ENCODE results near the gene FBXL7. TPM values are rescaled to one million over a fixed set of nuclear protein-coding genes. Genes with fewer than 3 reads are reported as not detected.

FBXL7 gene
- polyA plus RNA-seq, 3 donors: not detected

GRCh38 chr5:15693382-15693728, 193.4 kb downstream of the FBXL7 start:
- 80% methylated on average over 5 of the region's 6 CpGs for WGBS (ENCODE audit: insufficient coverage)
- Mint-ChIP-seq H3K27ac (no peak overlapping the region), H3K36me3 (no peaks in the 10 kb centered on the region), H3K9me3 (peaks cover 3 to 20% (median 8%) of the 10 kb centered on the region in 7 donors), H3K4me3 (no peak overlapping the region), H3K27me3 (ENCODE audit: low read depth in 3 of 3) (no peaks in the 10 kb centered on the region), H3K4me1 (no peaks in the 10 kb centered on the region)
- H3K9me3 ChIP-seq (replicated peaks in 1 of 2; ENCODE audit: control insufficient read depth in 1 of 2, insufficient read depth in 1 of 2, low read length in 2 of 2): peaks cover 34 to 43% of the 10 kb centered on the region in 2 donors
- no peak overlapping the region for H3K4me3 ChIP-seq (replicated peaks in 1 of 3; ENCODE audit: low read depth in 2 of 3, low read length in 3 of 3)
- no peaks in the 10 kb centered on the region for H3K27me3 ChIP-seq (ENCODE audit: control insufficient read depth in 2 of 2, insufficient read depth in 2 of 2, low read length in 2 of 2)
- no peak overlapping the region for H3K27ac ChIP-seq (ENCODE audit: low read depth in 1 of 2, low read length in 2 of 2)
- H3K36me3 ChIP-seq (replicated peaks in 1 of 2; ENCODE audit: control insufficient read depth in 1 of 2, insufficient read depth in 2 of 2, low read length in 2 of 2): no peaks in the 10 kb centered on the region
- no peaks in the 10 kb centered on the region for H3K79me2 ChIP-seq (ENCODE audit: insufficient read depth, low read length)
- no peak overlapping the region for H3K4me2 ChIP-seq (replicated peaks; ENCODE audit: extremely low read depth, low read length, poor library complexity, severe bottlenecking)
- no peaks in the 10 kb centered on the region for H3K4me1 ChIP-seq (ENCODE audit: control insufficient read depth in 1 of 2, insufficient read depth in 2 of 2, low read length in 2 of 2)
- H3K9ac ChIP-seq (ENCODE audit: insufficient read depth, low read length, poor library complexity, severe bottlenecking): no peak overlapping the region
- no peak overlapping the region for H2AFZ ChIP-seq (ENCODE audit: insufficient read depth, low read depth, low read length, poor library complexity, severe bottlenecking)
- DNase-seq: no peak
- no peak for TF ChIP-seq CTCF (IDR thresholded peaks at IDR 0.05)
- no peaks in the 10 kb centered on the region for H4K20me1 ChIP-seq (ENCODE audit: insufficient read depth, low read length)
- intact Hi-C loops (cut with micrococcal nuclease): no loop called here

GRCh38 chr5:15693933-15694332, 194.0 kb downstream of the FBXL7 start:
- Histone ChIP-seq H3K27ac (ENCODE audit: low read depth in 1 of 2, low read length in 2 of 2) (no peak overlapping the region), H3K9ac (ENCODE audit: insufficient read depth, low read length, poor library complexity, severe bottlenecking) (no peak overlapping the region), H3K9me3 (replicated peaks in 1 of 2; ENCODE audit: control insufficient read depth in 1 of 2, insufficient read depth in 1 of 2, low read length in 2 of 2) (peaks cover 30 to 43% of the 10 kb centered on the region in 2 donors), H3K79me2 (ENCODE audit: insufficient read depth, low read length) (no peaks in the 10 kb centered on the region), H3K27me3 (ENCODE audit: control insufficient read depth in 2 of 2, insufficient read depth in 2 of 2, low read length in 2 of 2) (no peaks in the 10 kb centered on the region), H3K4me2 (replicated peaks; ENCODE audit: extremely low read depth, low read length, poor library complexity, severe bottlenecking) (no peak overlapping the region), H3K4me1 (ENCODE audit: control insufficient read depth in 1 of 2, insufficient read depth in 2 of 2, low read length in 2 of 2) (no peaks in the 10 kb centered on the region), H2AFZ (ENCODE audit: insufficient read depth, low read depth, low read length, poor library complexity, severe bottlenecking) (no peak overlapping the region), H4K20me1 (ENCODE audit: insufficient read depth, low read length) (no peaks in the 10 kb centered on the region), H3K4me3 (replicated peaks in 1 of 3; ENCODE audit: low read depth in 2 of 3, low read length in 3 of 3) (no peak overlapping the region), H3K36me3 (replicated peaks in 1 of 2; ENCODE audit: control insufficient read depth in 1 of 2, insufficient read depth in 2 of 2, low read length in 2 of 2) (no peaks in the 10 kb centered on the region)
- H3K36me3 Mint-ChIP-seq: no peaks in the 10 kb centered on the region
- TF ChIP-seq CTCF (IDR thresholded peaks at IDR 0.05): no peak
- intact Hi-C loops (cut with micrococcal nuclease): no loop called here
- no peak overlapping the region for H3K4me3 Mint-ChIP-seq
- H3K4me1 Mint-ChIP-seq: no peaks in the 10 kb centered on the region
- no peaks in the 10 kb centered on the region for H3K27me3 Mint-ChIP-seq (ENCODE audit: low read depth in 3 of 3)
- H3K9me3 Mint-ChIP-seq: peaks cover 1 to 19% (median 8%) of the 10 kb centered on the region in 7 donors
- no peak for DNase-seq
- WGBS (ENCODE audit: insufficient coverage): 84% methylated on average over 6 of the region's 6 CpGs
- no peak overlapping the region for H3K27ac Mint-ChIP-seq

All from CD14-positive monocyte (primary cell).